Brain microvascular endothelial cell (primary cell): Measurements from ENCODE around the gene SMIM23.

Experiments
- DNase-seq: peaks from one replicate; pipeline ENCODE4 v3.0.0-alpha.2; 2020
- H3K27ac ChIP-seq: fragments of 250-450 bp; sonication (Bioruptor Pico); 2 replicates; pipeline ENCODE4 v1.5.1; 2020; ENCODE audit warnings: mild to moderate bottlenecking, moderate library complexity
- H3K27me3 ChIP-seq: fragments of 250-450 bp; sonication (Bioruptor Pico); replicated peaks from 2 replicates; pipeline ENCODE4 v1.5.1; 2020; ENCODE audit warnings: mild to moderate bottlenecking
- H3K36me3 ChIP-seq: fragments of 250-450 bp; sonication (Bioruptor Pico); replicated peaks from 2 replicates; pipeline ENCODE4 v1.5.1; 2020; ENCODE audit warnings: mild to moderate bottlenecking
- H3K4me3 ChIP-seq: 2 replicates; pipeline ENCODE4 v1.5.1; 2011; ENCODE audit warnings: low read depth, mild to moderate bottlenecking, control low read depth, low read length, moderate library complexity
- in situ Hi-C: cut with HindIII; loops from 2 replicates; pipeline ENCODE4 v1.10.0; 2017; ENCODE audit warnings: low sequenced_read_pairs, low pct_ligation_motif_present
- TF ChIP-seq, protein P1 (sequence below): IDR thresholded peaks from 2 replicates; pipeline ENCODE4 v1.5.1; 2011; ENCODE audit warnings: low read depth, mild to moderate bottlenecking, moderate library complexity, low read length, control low read depth, inconsistent platforms; ENCODE audit errors: missing control alignments

Gene SMIM23

DNA sequence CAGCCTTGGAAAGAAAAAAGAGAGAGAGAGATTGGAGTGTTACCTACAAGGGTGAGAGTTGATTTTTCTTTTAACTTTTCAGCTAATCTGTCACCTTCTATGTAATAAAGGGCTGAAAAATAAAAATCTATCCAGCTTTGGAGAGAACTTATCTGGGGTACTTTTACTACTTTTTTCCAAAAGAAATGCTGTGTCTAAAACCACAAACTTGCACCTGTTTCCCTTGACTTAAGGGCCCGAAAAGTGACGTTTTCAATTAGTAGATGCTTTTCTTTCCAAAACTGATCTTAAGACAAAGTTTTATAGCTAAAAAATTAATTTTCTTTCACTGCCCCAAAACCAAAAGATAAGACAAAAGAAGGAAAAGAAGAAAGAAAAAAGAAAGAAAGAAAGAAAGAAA is 48.8 kb downstream of the SMIM23 start:
- Histone ChIP-seq H3K4me3 (no peak overlapping the region), H3K27me3 (no peaks in the 10 kb centered on the region), H3K36me3 (no peaks in the 10 kb centered on the region), H3K27ac (no peak overlapping the region)
- no peak for DNase-seq
- TF ChIP-seq, protein P1, sequence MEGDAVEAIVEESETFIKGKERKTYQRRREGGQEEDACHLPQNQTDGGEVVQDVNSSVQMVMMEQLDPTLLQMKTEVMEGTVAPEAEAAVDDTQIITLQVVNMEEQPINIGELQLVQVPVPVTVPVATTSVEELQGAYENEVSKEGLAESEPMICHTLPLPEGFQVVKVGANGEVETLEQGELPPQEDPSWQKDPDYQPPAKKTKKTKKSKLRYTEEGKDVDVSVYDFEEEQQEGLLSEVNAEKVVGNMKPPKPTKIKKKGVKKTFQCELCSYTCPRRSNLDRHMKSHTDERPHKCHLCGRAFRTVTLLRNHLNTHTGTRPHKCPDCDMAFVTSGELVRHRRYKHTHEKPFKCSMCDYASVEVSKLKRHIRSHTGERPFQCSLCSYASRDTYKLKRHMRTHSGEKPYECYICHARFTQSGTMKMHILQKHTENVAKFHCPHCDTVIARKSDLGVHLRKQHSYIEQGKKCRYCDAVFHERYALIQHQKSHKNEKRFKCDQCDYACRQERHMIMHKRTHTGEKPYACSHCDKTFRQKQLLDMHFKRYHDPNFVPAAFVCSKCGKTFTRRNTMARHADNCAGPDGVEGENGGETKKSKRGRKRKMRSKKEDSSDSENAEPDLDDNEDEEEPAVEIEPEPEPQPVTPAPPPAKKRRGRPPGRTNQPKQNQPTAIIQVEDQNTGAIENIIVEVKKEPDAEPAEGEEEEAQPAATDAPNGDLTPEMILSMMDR, result no peak
- in situ Hi-C loops, result no loop called here

DNA sequence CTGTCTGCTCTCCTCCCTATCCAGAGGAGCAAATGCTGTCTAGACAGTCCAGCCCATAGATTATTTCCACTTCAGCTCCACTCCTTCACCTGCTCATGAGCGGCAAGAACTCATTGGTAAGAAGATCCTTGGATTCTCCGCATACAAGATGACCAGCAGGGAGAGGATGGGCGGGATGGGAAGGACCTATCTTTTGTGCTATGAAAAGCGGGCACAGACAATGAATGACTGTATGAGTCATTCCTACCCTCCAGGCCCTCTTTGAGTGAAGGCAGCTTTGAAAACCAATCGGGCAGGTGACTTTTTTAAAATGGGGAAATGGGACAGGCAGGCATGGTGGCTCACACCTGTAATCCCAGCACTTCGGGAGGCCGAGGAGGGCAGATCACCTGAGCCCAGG is 49.4 kb downstream of the SMIM23 start:
- Histone ChIP-seq H3K4me3 (no peak overlapping the region), H3K27me3 (no peaks in the 10 kb centered on the region), H3K36me3 (no peaks in the 10 kb centered on the region), H3K27ac (no peak overlapping the region)
- in situ Hi-C loops, result no loop called here
- no peak for DNase-seq
- TF ChIP-seq, protein P1, result no peak

DNA sequence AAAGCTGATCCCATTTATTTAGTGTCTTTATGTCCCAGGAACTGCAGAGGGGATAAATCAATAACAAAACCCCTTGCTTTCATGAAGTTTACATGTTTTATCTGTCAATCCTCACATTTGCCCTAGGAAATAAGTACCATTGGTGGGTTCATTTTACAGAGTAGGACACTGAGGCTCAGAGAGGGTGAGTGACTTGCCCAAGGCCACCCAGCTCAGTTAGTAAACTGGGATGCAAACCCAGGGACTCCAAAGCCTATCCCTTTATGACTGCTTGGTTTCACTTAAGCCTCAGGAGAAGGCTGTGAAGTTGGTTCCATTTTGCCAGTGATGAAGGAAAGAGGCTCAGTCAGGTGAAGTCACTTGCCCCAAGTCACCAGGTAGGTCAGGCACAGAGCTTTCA is 51.9 kb downstream of the SMIM23 start:
- no peak overlapping the region for H3K4me3 ChIP-seq
- H3K27ac ChIP-seq, result no peak overlapping the region
- no peaks in the 10 kb centered on the region for H3K27me3 ChIP-seq
- no peaks in the 10 kb centered on the region for H3K36me3 ChIP-seq
- DNase-seq, result no peak
- TF ChIP-seq, protein P1, result no peak
- in situ Hi-C loops, result no loop called here

DNA sequence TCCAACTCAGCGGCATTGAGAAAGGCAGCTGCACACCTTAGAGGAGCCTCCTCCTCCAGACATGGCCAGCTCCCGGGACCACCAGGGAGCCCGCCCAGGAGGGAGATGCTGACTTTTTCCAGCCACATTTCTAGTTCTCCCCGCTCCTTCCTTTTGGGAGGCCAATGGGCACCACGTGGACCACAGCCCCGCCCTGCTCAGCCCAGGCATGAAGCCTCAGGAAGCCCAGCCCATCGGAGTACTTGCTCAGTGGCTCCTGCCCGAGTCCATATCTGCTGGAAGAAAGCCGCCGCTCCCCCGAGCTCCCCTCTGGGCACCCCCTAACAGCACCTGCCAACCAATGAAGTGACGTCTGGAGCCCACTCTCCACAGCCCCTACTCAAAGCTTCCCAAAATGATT is 52.4 kb downstream of the SMIM23 start:
- TF ChIP-seq, protein P1, result no peak
- H3K27me3 ChIP-seq, result no peaks in the 10 kb centered on the region
- no peak overlapping the region for H3K27ac ChIP-seq
- H3K36me3 ChIP-seq, result no peaks in the 10 kb centered on the region
- in situ Hi-C loops, result no loop called here
- H3K4me3 ChIP-seq, result no peak overlapping the region
- DNase-seq, result no peak

DNA sequence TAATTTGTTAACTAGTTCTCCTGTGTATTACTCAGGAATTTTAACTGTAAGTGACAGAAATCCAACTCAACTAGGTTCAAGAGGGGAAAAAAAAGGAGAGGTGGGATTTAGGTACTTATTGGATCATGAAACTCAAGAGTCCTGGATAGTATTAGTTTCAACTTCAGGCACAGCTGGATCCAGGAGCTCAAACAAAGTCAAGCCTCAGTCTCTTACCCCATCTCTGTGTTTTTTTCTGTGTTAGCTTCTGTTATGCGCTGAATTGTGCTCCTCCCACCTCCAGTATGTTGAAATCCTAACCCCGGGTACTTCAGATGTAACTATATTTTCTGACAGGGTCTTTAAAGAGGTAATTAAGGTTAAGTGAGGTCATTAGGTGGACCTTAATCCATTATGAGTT is 53.5 kb downstream of the SMIM23 start:
- no peaks in the 10 kb centered on the region for H3K36me3 ChIP-seq
- H3K27me3 ChIP-seq, result no peaks in the 10 kb centered on the region
- no peak overlapping the region for H3K27ac ChIP-seq
- H3K4me3 ChIP-seq, result no peak overlapping the region
- TF ChIP-seq, protein P1, result no peak
- DNase-seq, result no peak
- in situ Hi-C loops, result no loop called here

DNA sequence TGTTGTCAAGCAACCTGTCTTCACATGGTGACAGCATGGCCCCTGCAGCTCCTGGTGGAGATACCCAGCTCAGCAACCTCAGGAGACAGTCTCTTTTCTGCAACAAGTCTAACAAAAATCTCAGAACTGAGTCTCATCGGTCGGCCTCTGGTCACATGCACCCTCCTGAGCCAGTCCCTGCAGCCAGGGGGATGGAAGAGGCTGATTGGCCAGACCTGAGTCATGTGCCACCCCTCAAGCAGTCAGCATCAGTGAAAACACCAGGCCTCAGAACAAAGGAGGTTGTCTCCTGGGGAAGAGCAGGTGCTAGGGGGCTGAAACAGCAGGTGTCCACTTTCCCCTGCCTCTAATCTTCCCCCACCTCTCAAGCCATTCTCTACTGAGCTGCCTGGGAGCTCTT is 54.4 kb downstream of the SMIM23 start:
- Histone ChIP-seq H3K36me3 (no peaks in the 10 kb centered on the region), H3K4me3 (no peak overlapping the region), H3K27ac (no peak overlapping the region), H3K27me3 (no peaks in the 10 kb centered on the region)
- in situ Hi-C loops, result no loop called here
- TF ChIP-seq, protein P1, result no peak
- DNase-seq, result no peak
